NCI-H1105 (cell line): ENCODE measurements around the gene PIH1D2.
"Not testable (repeated sequence)": the region's sequence is repeated elsewhere in the genome, so short reads cannot be mapped to it uniquely, and the experiment has no call there.

Experiments used
- DNase-seq: peaks from one replicate; lab custom pipeline; 2025; lab: John Stamatoyannopoulos, UW

PIH1D2 gene, protein sequence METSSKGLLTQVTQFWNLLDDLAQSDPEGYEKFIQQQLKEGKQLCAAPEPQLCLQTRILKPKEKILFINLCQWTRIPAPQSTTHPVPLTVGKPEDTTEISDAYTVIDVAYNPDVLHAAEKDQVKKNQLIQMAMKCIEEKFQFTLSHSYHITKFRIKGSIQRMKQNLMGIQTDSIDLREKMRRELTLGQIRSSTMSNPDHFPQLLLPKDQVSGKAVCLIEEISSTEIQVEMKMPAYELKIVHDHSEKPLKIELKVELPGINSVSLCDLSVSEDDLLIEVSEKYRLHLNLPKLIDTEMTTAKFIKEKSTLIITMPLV

DNA sequence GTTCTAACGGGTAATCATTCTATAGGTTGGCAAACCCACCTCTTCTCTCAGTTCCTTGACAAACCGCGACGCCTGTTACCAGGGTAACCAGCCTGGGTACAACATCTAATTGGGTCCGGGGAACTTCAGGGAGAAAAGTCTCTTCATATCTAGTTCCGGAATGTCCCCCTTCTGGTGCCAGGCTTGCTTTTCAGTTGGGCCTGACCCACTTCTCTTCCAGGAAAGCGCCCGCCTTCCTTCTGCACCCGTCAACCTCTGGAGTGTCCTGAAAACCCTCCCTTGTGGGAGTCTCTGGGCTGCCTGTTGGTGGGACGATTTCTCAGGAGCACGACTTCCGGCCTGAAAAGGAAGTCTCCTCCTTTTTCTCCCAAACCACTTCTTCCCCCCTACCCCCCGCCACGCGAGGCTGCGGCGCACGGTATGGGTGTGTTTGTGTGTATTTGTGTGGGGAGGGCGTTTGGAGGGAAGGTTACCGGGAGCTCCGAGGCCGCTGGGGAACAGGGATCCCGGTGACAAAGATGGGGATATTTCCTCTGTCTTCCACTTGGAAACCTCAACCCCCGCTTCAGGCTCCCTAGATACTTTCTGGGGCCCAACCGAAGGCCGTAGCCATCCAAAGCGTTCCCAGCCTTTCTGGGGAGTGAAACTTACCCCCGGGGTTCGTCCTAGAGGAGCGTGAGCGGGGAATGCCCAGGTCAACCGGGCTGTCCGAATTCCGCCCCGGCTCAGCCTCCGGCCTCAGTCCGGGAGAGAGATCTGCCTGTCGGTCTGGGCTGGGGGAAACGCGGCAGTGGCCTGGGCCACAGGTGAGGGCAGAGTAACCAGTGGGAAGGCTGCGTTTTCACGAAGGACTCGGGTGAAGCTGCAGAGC lies at the start of gene PIH1D2, which contains the start of gene NKAPD1:
Gene PIH1D2, minus strand, starts transcription at position 77 of the 871 bp plus-strand sequence. CDS start 843 bp downstream, outside the sequence.
Gene NKAPD1, plus strand, starts transcription at position 359 of the 871 bp plus-strand sequence. CDS start 1,276 bp downstream, outside the sequence.
- DNase-seq = peak; percentile 90

DNA sequence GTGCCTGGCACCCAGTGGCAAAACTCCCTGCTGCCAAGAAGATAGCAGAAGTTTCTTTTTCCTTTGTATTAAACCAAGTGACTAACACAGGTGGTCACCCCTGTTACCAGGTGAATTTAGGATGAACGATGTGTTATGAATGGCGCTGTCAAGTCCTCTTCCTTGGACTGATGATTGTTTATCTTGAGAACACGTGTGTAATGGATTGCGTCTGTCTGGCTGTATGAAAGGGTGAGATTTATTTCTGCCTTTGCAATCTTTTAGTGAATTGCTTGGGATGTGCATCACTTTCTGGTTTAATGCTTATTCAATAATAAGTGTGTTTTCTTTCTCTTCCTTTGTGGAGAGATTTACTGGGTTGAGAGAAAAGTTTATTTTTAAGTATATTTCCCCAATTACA lies 49.3 kb upstream of the PIH1D2 start:
- DNase-seq = no peak

DNA sequence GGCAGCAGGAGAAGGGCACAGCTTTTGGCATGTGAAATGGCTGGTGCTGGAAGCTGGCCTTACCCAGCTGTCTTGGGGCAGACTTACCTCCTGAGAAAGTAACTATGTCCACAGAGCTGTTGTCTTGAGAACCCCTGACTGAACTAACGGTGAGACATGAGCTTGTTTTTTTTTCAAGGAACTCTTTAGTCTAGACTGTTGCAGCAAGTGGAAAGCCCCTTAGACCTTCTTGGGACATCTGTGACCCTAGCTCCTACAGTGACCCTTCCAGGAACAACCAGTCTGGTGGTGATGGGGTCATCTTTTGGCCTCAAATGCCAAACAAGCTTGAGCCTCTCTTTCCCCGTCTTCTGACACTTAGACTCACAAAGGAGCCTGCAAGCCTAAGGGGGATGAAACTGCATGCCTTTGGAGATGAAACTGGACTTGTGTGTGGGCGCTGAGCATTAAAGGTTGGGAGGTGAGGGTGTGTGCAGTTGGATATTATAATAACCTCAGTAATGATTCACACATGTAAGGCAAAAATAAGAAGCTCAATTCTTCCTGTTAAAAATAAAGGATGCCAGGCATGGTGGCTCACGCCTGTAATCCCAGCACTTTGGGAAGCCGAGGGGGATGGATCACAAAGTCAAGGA lies 48.3 kb upstream of the PIH1D2 start:
- DNase-seq = no peak

DNA sequence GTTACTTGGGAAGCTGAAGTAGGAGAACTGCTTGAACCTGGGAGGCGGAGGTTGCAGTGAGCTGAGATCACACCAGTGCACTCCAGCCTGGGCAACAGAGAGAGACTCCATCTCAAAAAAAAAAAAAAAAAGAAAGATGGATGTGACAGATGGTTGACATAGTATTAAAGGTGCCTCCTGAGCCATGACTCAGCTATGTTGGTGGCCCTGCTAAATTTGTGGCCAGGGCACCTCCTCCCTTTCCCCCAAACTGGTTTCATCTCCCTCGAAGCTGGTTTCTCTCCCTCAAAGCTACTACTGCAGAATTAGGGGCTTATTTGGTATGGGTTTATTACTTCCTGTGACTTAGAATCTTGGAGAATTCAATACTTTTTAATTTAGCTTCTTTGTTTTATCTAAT lies 44.4 kb upstream of the PIH1D2 start:
- DNase-seq = no peak

DNA sequence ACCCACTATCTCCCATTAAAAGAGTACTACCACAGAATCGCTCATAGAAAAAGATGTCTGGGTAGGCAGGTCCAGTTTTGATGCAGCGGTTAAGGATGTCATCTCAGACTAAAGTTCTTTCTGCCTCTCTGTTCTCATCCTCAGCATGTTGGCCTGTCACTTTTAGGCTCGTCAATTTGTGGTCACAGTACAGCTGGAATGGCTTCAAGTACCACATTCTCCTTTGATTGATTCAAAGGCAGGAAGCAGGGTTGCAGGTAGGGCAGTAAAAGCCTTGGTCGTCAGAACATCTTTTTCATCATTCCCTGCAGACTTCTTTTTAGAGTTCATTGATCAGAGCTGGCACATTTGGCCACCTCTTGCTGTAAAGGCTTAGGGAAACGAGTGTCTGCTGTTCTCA lies 41.6 kb upstream of the PIH1D2 start:
- DNase-seq = no peak

DNA sequence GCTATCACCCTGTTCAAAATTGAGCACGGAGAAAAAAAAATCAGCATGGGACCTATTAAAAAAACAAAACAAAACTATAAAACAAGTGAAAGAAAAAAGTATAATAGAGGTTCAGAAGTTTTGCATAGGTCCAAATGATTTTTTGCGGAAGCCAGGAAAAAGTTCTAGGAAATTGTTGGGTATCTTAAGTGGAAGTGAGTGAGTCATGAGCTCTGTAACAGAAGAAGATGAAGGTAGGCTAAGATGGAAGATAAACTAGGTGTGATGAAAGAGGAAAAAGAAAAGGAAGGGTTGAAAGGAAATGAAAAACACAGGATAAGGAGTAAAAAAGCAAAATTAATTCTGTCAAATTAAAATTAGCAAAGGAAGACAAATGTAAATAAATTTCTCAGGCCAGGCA lies 40.6 kb upstream of the PIH1D2 start:
- no peak for DNase-seq

DNA sequence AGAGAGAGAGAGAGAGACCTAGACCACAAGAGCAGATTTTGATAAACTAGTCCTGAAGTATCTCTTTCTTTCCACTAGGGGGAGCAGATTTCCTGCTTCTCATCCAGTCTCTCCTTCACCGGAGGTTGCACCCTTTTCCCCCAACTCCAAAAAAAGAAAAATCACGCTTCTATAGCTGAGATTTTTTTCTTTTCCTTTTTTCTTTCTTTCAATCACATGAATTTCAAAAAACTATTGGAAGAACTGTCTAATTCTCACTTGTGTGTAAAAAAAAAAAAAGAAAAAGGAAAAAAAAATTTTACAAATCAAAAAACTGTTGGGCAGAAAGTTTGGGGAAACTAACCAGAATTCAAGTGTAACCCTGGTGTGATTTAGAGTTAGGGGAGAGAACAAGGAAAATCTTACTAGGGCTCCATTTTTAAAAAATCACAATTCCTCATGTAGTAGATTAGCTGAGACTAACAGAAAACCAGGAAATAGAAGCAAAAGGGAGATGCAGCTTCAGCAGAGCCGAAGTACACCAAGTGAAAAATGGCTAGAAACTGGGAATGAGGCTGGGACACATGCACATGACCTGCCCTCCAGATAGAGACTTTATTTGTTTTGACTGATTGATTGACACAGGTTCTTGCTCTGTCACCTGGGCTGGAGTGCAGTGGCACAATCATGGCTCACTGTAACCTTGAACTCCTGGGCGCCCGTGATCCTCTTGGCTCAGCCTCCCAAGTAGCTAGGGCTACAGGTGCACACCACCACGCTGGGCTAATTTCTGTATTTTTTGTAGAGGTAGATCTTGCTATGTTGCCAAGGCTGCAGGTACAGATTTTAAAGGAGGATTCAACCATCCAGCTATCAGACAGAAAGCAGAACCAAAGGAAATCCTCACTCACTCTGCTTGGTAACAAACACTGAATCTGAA lies 40.0 kb upstream of the PIH1D2 start:
- peak; percentile 20 for DNase-seq

DNA sequence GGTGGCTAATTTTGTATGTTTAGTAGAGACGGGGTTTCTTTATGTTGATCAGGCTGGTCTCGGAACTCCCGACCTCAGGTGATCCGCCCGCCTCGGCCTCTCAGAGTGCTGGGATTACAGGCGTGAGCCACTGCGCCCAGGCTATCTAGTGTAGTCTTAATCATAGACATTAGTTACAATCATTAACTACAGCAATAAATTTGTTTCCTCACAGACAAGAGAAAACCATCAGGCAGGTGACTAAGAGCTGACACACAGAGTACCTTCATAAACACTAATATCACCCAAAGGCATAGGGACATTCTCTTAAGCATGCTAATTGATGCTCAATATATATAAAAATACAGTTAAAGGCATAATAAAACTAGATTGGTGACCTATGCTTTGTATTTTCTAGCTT lies 32.3 kb upstream of the PIH1D2 start:
- no peak for DNase-seq

DNA sequence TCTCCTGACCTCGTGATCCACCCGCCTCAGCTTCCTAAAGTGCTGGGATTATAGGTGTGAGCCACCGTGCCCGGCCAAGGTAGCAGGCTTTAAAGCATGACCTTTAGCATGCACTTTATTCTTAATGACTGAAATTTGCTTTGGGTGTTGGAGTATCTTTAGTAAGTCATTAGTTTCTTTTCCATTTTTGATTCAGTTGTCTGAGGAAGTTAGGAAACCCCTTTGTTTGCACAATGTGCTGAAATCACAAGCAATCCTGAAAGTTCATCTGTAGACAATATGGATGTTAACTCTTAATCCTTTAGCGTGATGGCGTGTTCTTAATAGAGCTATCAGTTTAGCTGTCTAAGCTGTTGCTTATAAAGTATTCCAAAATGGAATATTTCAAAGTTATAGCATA lies 29.6 kb upstream of the PIH1D2 start:
- DNase-seq = no peak

DNA sequence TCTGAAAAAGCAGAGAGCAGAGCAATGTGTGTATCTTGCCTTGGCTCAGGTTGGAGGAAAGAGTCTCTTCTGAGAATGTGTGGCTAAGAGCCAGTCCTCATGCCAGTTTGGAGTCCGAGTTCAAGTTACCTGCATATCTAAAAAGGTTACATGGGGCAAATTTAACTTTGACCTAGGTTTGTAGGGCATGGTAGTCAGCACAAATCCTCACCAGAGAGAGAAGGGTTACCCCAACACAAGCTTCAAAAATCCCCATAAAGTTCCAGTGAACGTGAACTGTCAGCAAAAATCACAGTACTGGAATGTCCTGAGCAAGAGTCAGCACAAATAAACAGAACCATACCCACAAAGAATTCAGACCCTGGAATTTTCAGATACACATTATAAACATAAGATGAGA lies 26.6 kb upstream of the PIH1D2 start:
- DNase-seq = no peak

DNA sequence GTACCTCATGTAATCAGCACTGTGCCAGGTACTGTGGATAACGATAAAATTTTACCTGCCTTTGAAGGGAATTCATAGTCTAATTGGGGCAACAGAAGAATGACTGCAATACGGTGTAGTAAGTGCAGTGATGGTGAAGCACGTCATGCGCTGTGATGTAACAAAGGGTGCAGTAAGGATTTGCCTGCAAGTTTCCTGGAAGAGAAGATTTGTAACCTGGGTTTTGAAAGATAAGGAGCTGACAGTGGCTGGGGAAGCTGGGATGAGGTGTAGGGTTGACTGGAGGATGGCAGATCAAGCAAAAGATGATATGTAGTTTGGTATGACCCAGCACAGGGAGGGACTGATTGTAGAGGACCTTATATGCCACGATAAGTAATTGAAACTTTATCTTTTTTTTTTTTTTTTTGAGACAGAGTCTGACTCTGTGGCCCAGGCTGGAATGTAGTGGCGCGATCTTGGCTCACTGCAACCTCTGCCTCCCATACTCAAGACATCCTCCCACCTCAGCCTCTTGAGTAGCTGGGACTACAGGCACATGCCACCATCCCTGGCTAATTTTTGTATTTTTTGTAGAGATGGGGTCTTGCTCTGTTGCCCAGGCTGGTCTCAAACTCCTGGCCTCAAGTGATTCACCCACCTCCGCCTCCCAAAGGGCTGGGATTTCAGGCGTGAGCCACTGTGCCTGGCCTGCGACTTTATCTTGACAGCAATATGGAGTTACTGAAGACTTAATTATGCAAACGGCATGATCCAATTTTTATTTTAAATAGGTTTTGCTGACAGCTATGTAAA lies 24.1 kb upstream of the PIH1D2 start:
- no peak for DNase-seq

DNA sequence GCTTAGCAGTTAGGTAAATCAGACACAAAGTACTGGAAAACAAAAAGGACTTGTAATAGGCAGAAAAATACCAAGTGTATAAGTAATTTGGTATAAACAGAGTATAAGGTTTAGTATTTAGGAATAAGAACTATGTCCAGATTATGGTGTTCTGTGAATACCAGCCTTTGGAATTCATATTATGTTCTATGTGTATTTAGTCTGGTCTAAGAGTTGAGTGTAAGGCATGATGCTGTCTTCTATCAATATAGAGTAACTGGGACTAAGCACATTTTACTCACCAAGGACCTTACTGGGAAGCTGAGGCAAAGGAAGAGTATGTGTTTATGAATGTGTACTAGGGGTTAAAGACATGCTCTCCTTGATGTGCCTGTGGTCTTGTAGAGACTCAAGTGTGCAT lies 22.4 kb upstream of the PIH1D2 start:
- DNase-seq = no peak

DNA sequence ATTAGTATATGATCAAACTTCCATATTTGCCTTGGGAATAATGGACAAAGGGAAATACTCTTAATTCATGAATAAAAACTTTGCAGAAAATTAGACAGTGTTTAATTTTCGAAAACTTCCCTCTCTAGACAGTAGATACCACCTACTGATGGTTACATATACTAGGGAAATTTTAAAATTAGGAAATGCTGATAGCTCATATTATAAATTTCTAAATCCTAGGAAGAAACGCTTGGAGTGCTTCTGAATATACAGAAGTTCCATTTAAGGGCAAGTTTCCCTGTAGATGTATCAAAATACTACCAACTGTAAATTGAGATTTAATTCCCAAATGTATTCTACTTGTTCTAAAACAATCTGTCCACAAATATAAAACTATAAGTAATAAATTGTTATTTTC lies 21.5 kb upstream of the PIH1D2 start:
- not testable (repeated sequence) for DNase-seq

DNA sequence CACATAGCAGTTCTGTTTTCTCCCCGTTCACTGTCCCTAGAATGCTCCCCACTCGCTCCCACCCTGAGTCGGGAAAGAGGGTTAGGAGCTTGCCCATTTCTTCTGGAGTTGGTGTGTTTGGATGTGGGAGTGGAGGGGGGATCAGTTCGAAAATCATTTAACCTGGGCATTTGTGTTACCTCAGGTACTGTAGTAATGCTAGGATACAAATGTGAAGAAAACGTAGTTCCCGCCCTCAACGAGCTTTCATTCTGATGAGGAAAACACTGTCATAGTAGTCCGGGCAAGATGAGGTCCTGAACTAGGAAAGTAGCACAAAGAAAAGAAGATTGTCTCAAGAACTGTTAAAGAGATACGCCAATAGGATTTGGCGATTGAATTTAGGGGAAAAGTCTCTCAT lies 13.4 kb upstream of the PIH1D2 start:
- DNase-seq = no peak

DNA sequence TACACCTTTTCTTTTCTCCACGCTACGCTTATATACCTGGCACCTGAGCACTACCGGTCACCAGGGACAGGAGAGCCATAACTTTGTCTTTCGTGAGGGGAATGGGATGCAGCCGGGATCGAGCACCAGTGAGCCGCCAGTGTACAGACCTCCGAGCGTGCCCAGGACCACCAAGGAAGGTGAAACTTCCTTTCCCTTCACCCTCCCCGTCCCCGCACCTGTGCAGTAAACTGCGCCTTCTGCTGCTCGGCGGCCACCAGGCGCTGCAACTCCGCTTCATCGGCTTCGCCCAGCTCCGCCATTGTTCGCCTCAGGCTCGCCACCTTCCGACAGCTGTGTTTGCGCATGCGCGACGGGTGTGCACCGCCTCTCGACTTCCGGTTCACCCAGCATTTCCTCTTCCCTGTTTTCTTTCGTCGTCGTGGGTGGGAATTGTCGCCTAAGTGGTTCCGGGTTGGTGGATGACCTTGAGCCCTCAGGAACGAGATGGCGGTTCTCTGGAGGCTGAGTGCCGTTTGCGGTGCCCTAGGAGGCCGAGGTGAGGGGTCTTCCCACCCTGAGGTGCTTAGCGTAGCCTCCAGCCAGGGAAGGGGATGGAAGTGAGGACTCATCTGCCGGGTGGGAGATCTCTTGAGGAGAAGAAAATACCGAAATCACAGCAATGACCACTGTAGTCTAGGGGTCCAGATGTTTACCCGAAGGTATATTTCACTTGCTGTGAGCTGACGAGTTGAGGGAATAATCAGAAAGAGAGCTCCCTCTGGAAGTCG lies 12.8 kb upstream of the PIH1D2 start, which contains the start of the genes SDHD and TIMM8B:
Gene SDHD, plus strand, starts transcription at position 452 of the 770 bp plus-strand sequence. Its CDS starts 35 bp downstream, at position 487.
Gene TIMM8B, minus strand, starts transcription at position 335 of the 770 bp plus-strand sequence. Its CDS starts 33 bp downstream, at position 302.
- DNase-seq = peak; percentile 95

DNA sequence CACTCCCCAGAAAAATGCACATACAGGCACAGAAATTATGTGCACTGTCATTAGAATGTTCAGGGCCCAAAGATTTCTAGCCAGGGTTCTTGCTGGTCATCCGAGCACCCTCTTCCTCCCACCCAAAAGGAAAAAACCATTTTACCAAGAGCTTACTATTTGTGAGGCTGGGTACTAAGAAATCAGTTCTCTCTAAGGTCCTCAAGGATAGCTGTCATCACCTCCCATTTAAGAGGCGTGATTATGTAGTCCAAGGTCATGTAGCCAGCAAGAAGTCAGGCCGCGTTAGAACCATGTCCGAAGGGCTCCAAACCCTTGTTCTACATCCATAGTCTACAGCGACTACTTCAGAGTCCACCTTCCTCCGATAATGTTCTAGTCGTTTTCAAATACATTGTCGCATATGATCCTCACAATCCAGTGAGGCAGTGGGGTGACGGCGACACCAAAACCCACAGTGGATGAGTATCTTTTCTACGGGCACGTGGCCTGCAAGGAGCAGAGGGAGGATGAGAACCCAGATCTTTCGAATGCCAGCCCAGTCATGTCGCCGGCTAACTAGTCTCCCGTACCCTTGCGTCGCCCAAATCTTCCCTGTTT lies 12.1 kb upstream of the PIH1D2 start:
- no peak for DNase-seq

DNA sequence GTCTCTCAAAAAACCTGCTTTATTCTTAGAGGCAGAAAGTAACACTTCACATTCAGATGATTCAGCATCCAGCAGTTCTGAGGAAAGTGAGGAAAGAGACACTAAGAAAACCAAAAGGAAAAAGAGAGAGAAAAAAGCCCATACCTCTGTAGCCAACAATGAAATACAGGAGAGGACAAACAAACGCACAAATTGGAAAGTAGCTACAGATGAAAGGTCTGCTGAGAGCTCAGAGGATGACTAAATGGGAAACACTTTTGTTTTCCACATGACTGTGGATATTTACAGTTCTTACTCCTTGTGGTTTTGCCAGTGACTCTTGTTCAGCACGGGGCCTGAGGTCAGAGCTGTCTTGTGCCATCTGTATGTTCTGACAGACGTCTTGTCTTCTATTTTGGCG lies 8.9 kb upstream of the PIH1D2 start:
- DNase-seq = no peak

DNA sequence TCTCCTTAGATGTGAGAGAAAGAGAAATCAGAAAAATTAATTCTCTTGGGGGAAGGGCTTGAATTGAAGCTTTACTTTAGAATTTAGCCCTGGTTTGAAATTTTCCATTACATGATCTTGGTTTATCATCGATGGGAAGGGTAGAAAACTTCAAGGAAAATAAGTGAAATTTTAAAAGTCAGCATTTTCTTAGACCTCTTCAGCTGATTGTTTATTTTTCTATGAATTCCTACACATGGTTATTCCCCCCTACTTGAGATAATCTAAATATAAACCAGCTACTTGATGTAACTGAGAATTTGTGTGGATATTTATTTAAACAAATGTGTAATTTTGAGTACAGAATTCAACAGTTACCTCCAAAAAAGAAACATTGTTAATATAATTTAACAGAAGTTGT lies 10.9 kb downstream of the PIH1D2 start:
- no peak for DNase-seq

DNA sequence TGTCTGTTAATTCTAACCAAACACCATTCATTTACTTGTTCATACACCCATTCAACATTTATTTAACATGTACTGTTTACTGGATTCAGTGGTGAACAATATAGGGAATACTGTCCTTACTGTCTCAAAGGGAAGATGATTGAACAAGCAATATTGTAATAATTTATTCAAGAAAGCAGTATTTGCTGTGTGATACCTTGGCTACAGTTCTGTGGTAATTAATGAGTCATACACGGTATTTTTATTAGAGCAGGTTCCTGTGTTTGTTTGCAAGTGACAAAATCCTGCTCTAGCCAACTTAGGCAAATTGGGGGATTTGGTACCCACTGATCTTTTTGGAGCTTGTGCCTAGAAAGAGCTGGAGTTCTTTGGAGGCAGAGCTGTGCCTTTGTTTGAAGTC lies 15.7 kb downstream of the PIH1D2 start:
- DNase-seq = no peak
